Measurements from ENCODE around the gene DAAM2.

Gene DAAM2

GRCh38 chr6:39791850-39792539 is at the start of gene DAAM2:
TSS of gene DAAM2 (plus strand) at chr6:39792376. CDS start at chr6:39856303, 63,927 bp downstream.
- no peak for DNase-seq

GRCh38 chr6:39746795-39747194 is 45.4 kb upstream of the DAAM2 start:
- no peak for DNase-seq

- DNase-seq: no peak
These were observed 39.1 kb upstream of the DAAM2 start for GRCh38 chr6:39752835-39753724.

- no peak for DNase-seq
These were observed 38.5 kb upstream of the DAAM2 start for GRCh38 chr6:39753725-39754045.

- DNase-seq: no peak
These were observed 37.6 kb upstream of the DAAM2 start for GRCh38 chr6:39754514-39755115.

- DNase-seq: no peak
These were observed 36.9 kb upstream of the DAAM2 start for GRCh38 chr6:39755231-39755630.

- DNase-seq: no peak
These were observed 35.6 kb upstream of the DAAM2 start for GRCh38 chr6:39756582-39756981.

- DNase-seq: no peak
These were observed 33.1 kb upstream of the DAAM2 start for GRCh38 chr6:39758905-39759605.

- no peak for DNase-seq
These were observed 31.8 kb upstream of the DAAM2 start for GRCh38 chr6:39760226-39760952.

GRCh38 chr6:39765508-39766065 is 26.6 kb upstream of the DAAM2 start:
- DNase-seq: no peak

- DNase-seq: no peak
These were observed 23.2 kb upstream of the DAAM2 start for GRCh38 chr6:39769012-39769411.

- no peak for DNase-seq
These were observed 21.7 kb upstream of the DAAM2 start for GRCh38 chr6:39770446-39770845.

- no peak for DNase-seq
These were observed 19.5 kb upstream of the DAAM2 start for GRCh38 chr6:39772559-39773273.

- no peak for DNase-seq
These were observed 18.4 kb upstream of the DAAM2 start for GRCh38 chr6:39773782-39774181.

GRCh38 chr6:39776581-39776980 is 15.6 kb upstream of the DAAM2 start:
- no peak for DNase-seq

GRCh38 chr6:39777218-39777617 is 15.0 kb upstream of the DAAM2 start:
- DNase-seq: no peak

GRCh38 chr6:39777661-39778060 is 14.5 kb upstream of the DAAM2 start:
- no peak for DNase-seq

GRCh38 chr6:39778581-39779255 is 13.5 kb upstream of the DAAM2 start:
- no peak for DNase-seq

GRCh38 chr6:39785281-39785680 is 6.9 kb upstream of the DAAM2 start:
- no peak for DNase-seq

- no peak for DNase-seq
These were observed 5.5 kb upstream of the DAAM2 start for GRCh38 chr6:39786649-39787048.

GRCh38 chr6:39787322-39787721 is 4.9 kb upstream of the DAAM2 start:
- DNase-seq: no peak
